Activated naive CD4-positive, alpha-beta T cell treated with anti-CD3 and anti-CD28 coated beads for 36 hours (primary cell): Measurements from ENCODE around the gene TPCN2. TPM values are rescaled to one million over a fixed set of nuclear protein-coding genes. Genes with fewer than 3 reads are reported as not detected.

ENCODE experiments used
- CTCF ChIA-PET: fragments of 350-600 bp; sonication (Branson Sonifier 250); formaldehyde crosslinking; loops from one replicate; lab custom pipeline; 2021; ENCODE audit warnings: antibody characterized with exemption; lab: Charles Lee
- DNase-seq: peaks from one replicate; pipeline ENCODE4 v3.0.0-alpha.2; 2020
- H3K27ac Mint-ChIP-seq: one replicate; pipeline ENCODE4 v1.8.0; 2021; ENCODE audit warnings: mild to moderate bottlenecking, mixed read lengths
- H3K27me3 Mint-ChIP-seq: one replicate; pipeline ENCODE4 v1.8.0; 2021; ENCODE audit warnings: low read depth, mixed read lengths
- H3K36me3 Mint-ChIP-seq: one replicate; pipeline ENCODE4 v1.8.0; 2021; ENCODE audit warnings: low read depth, mixed read lengths
- H3K4me1 Mint-ChIP-seq: one replicate; pipeline ENCODE4 v1.8.0; 2021; ENCODE audit warnings: low read depth, mixed read lengths
- H3K4me3 Mint-ChIP-seq: one replicate; pipeline ENCODE4 v1.8.0; 2021; ENCODE audit warnings: mild to moderate bottlenecking, moderate library complexity, mixed read lengths
- H3K9me3 Mint-ChIP-seq: one replicate; pipeline ENCODE4 v1.8.0; 2021; ENCODE audit warnings: mixed read lengths
- intact Hi-C: fragments of 100-400 bp; cut with micrococcal nuclease; formaldehyde crosslinking; loops from one replicate; pipeline ENCODE4 v1.15.1; 2023
- total RNA-seq, 2 experiments: library from RNA; stranded (reverse); gene quantifications; one replicate each; pipeline ENCODE4 v1.2.3, GENCODE V29; 2021

Gene TPCN2
- total RNA-seq, 2 experiments from 2014 or later = 7.0 to 8.0 TPM

DNA sequence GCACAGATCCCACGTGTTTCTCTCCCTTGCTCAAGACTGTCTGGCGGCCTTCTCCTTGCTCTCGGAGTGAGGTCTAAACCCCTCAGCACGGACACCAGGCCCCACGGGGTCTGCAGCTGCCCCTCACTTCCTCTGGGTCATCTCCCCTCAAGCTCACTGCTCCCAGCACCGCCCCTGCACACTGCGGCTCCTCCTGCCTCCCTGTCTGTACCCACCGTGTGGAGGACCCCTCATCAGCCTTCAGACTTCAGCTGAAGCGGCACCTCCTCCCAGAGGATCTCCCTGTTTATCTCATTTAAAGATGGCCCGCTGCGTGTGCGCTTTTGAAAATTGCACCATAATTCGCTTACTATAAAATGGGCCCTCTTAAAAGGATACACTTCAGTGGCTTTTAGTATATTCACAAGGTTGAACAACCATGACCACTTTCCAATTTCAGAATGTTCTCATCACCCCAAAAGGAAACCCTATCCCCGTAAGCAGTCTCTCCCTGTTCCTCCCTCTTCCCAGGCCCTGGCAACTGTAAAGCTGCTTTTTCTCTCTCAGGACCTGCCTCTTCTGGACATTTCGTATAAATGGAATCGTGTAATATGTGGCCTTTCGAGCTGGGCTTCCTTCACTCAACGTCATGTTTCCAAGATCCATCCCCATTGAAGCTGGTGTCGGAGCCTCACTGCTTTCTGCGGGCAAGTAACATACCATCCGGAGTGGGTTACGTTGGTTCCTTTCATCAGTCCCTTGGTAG lies 14.4 kb upstream of the TPCN2 start:
- no peak for DNase-seq
- Mint-ChIP-seq H3K27me3 (peaks cover 3% of the 10 kb centered on the region), H3K9me3 (no peaks in the 10 kb centered on the region), H3K4me1 (no peaks in the 10 kb centered on the region), H3K4me3 (no peak overlapping the region), H3K27ac (no peak overlapping the region), H3K36me3 (no peaks in the 10 kb centered on the region)
- CTCF ChIA-PET = no interaction called here
- intact Hi-C loops = no loop called here

GRCh38 chr11:69035150-69035945 lies 13.4 kb upstream of the TPCN2 start:
- Mint-ChIP-seq H3K27me3 (peaks cover 3% of the 10 kb centered on the region), H3K4me3 (no peak overlapping the region), H3K36me3 (no peaks in the 10 kb centered on the region), H3K27ac (no peak overlapping the region), H3K4me1 (peaks cover 2% of the 10 kb centered on the region), H3K9me3 (no peaks in the 10 kb centered on the region)
- intact Hi-C loops = no loop called here
- CTCF ChIA-PET = no interaction called here
- DNase-seq = no peak

- no peak for DNase-seq
- Mint-ChIP-seq H3K4me1 (peaks cover 8% of the 10 kb centered on the region), H3K9me3 (no peaks in the 10 kb centered on the region), H3K4me3 (no peak overlapping the region), H3K36me3 (no peaks in the 10 kb centered on the region), H3K27ac (no peak overlapping the region), H3K27me3 (peaks cover 3% of the 10 kb centered on the region)
- intact Hi-C loops = no loop called here
- CTCF ChIA-PET = interaction anchor here (0.6 kb wide), 1 partner anchor 236 kb away, joined by 3 read pairs; no protein-coding TSS in a partner anchor
Observed at GRCh38 chr11:69035946-69036340, 12.8 kb upstream of the TPCN2 start.

- no peaks in the 10 kb centered on the region for H3K9me3 Mint-ChIP-seq
- no peak overlapping the region for H3K27ac Mint-ChIP-seq
- no peak overlapping the region for H3K4me3 Mint-ChIP-seq
- intact Hi-C loops = no loop called here
- no peak for DNase-seq
- H3K4me1 Mint-ChIP-seq = peaks cover 13% of the 10 kb centered on the region
- no peaks in the 10 kb centered on the region for H3K36me3 Mint-ChIP-seq
- CTCF ChIA-PET = no interaction called here
- peaks cover 3% of the 10 kb centered on the region for H3K27me3 Mint-ChIP-seq
Observed at GRCh38 chr11:69037074-69037473, 11.7 kb upstream of the TPCN2 start.

GRCh38 chr11:69037544-69037943 lies 11.2 kb upstream of the TPCN2 start:
- H3K4me1 Mint-ChIP-seq = peaks cover 13% of the 10 kb centered on the region
- CTCF ChIA-PET = no interaction called here
- intact Hi-C loops = no loop called here

DNA sequence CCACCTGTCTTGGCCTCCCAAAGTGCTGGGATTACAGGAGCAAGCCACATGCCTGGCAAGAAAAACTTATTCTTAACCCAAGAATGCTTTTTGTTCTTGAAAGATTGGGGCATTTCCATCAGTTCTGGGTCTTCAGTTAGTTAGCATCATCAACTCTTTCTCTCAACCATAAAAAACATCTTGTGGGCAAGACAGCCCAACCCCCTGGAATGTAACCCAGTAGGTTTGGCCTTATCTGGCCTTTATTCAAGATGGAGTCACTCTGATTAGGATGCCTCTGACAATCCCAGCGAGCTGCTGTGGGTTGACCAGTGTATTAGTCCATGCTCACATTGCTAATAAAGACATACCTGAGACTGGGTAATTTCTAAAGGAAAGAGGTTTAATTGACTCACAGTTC lies 9.2 kb upstream of the TPCN2 start:
- CTCF ChIA-PET = no interaction called here

More at GRCh38 chr11:69037544-69037943, 11.2 kb upstream of the TPCN2 start:
- no peak overlapping the region for H3K27ac Mint-ChIP-seq
- no peaks in the 10 kb centered on the region for H3K36me3 Mint-ChIP-seq
- no peak for DNase-seq
- no peaks in the 10 kb centered on the region for H3K9me3 Mint-ChIP-seq
- H3K4me3 Mint-ChIP-seq = no peak overlapping the region
- peaks cover 3% of the 10 kb centered on the region for H3K27me3 Mint-ChIP-seq

DNA sequence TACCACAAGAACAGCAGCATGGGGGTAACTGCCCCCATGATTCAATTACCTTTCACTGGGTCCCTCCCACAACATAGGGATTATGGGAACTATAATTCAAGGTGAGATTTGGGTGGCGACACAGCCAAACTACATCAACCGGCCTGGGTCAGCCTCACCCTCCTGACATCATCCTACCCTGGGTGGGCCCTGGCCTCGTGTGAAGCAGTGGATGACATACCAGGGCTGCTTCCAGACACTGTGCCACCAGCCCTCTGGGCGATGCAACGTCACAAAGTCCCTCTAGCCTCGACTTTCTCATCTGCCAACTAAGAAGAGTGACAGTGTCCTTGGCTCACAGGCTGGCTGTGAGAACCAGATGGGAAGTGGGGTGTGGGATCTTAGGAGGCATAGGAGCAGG lies 8.7 kb upstream of the TPCN2 start:
- Mint-ChIP-seq H3K9me3 (no peaks in the 10 kb centered on the region), H3K27me3 (no peaks in the 10 kb centered on the region), H3K4me3 (no peak overlapping the region), H3K4me1 (peaks cover 13% of the 10 kb centered on the region), H3K36me3 (no peaks in the 10 kb centered on the region), H3K27ac (no peak overlapping the region)
- no peak for DNase-seq
- CTCF ChIA-PET = no interaction called here
- intact Hi-C loops = no loop called here

More for the DNA sequence above, 9.2 kb upstream of the TPCN2 start:
- Mint-ChIP-seq H3K4me1 (peaks cover 13% of the 10 kb centered on the region), H3K27ac (no peak overlapping the region), H3K9me3 (no peaks in the 10 kb centered on the region), H3K36me3 (no peaks in the 10 kb centered on the region), H3K27me3 (no peaks in the 10 kb centered on the region), H3K4me3 (no peak overlapping the region)
- no peak for DNase-seq
- intact Hi-C loops = no loop called here

GRCh38 chr11:69040581-69041260 lies 8.0 kb upstream of the TPCN2 start:
- DNase-seq = peak; percentile 38
- Mint-ChIP-seq H3K9me3 (no peaks in the 10 kb centered on the region), H3K4me1 (peaks cover 13% of the 10 kb centered on the region), H3K27ac (no peak overlapping the region), H3K4me3 (no peak overlapping the region), H3K27me3 (no peaks in the 10 kb centered on the region), H3K36me3 (no peaks in the 10 kb centered on the region)
- CTCF ChIA-PET = no interaction called here
- intact Hi-C loops = no loop called here

GRCh38 chr11:69041516-69041915 lies 7.2 kb upstream of the TPCN2 start:
- peaks cover 13% of the 10 kb centered on the region for H3K4me1 Mint-ChIP-seq
- no peak overlapping the region for H3K4me3 Mint-ChIP-seq
- intact Hi-C loops = no loop called here
- no peaks in the 10 kb centered on the region for H3K27me3 Mint-ChIP-seq
- H3K36me3 Mint-ChIP-seq = no peaks in the 10 kb centered on the region
- DNase-seq = no peak
- no peak overlapping the region for H3K27ac Mint-ChIP-seq
- no peaks in the 10 kb centered on the region for H3K9me3 Mint-ChIP-seq
- CTCF ChIA-PET = no interaction called here

DNA sequence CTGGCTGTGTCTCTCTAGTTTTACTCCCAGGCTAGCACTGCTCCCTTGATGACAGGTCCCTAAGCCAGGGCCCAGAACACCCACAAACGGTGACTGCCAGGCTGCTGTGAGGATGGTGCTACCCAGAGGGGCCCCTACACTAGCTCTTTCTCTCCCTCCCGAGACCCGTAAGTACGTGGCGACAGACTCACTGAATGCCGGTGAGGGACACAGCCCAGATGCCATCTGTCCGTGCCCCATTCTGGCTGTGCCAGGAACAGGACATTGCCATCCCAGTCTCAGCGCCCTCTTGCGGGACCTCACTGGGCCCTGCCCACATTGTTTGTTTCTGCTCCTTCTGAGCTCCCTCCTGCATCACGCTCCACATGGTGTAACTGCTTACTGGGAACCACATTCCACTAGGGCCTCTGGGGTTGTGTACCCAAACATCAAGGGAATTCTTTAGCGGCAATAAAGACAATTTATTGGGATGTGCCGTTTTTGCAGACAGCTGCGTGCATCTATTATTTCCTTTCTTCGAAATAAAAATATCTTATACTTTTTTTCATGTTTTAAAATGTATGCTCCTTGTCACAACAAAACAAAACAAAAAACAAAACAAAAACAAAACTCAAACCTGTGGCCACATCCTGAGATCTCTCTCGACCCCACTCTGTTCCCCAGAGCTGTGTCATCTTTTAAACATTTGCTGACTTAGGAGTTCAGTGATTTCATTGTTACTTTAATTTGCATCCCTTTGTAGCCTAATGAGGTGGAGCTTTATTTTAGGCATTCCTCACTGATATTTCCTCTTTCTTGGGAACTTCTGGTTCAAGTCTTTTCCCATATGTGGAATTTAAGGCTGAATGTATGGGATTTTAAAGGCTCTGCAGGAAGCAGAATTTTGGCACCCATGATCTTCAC lies 4.4 kb upstream of the TPCN2 start:
- intact Hi-C loops = loop anchor here (5.0 kb wide), 2 partner anchors 582 to 1158 kb away; partner anchors contain the start of genes FADD and PPP6R3
- no peaks in the 10 kb centered on the region for H3K9me3 Mint-ChIP-seq
- no peaks in the 10 kb centered on the region for H3K36me3 Mint-ChIP-seq
- no peaks in the 10 kb centered on the region for H3K27me3 Mint-ChIP-seq
- CTCF ChIA-PET = interaction anchor here (0.6 to 1.1 kb wide), 4 partner anchors 8 to 94 kb away, joined by 3 to 4 read pairs (median 4); no protein-coding TSS in a partner anchor
- no peak overlapping the region for H3K27ac Mint-ChIP-seq
- peaks cover 22% of the 10 kb centered on the region for H3K4me1 Mint-ChIP-seq
- peak; percentile 51 for DNase-seq
- H3K4me3 Mint-ChIP-seq = no peak overlapping the region

DNA sequence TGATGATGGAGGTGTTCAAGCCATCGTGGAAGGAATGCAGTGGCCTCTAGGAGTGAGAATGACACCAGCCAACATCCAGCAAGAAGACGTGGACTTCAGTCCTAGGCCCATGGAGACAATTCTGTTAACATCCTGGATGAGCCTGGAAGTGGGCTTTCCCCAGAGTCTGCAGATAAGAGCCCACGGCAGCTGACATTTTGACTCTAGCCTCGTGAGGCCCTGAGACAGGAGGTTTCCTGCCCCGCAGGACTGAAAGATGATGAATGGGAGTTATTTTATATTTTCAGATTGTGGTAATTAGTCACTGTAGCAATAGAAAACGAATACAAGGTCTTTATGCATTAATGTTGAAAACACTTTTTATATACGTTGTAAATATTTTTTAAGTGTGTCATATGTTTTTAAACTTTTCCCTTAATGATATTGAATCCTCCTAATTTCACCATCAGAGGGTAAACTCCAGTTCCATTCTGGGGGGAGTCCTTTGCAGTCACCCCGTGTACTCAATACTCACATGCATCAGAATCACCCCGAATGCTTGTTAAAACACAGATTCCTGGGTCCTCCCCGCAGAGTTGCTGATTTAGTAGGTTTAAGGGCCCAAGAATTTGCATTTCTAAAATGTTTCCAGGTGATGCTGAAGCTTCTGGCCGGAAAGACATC lies 570 bp upstream of the TPCN2 start:
- CTCF ChIA-PET = no interaction called here
- no peak for DNase-seq
- no peaks in the 10 kb centered on the region for H3K36me3 Mint-ChIP-seq
- peaks cover 16% of the 10 kb centered on the region for H3K4me1 Mint-ChIP-seq
- H3K27me3 Mint-ChIP-seq = no peaks in the 10 kb centered on the region
- H3K27ac Mint-ChIP-seq = no peak overlapping the region
- intact Hi-C loops = loop anchor here (1.0 to 5.0 kb wide), 5 partner anchors 145 to 1154 kb away; partner anchors contain the start of genes FADD, IGHMBP2, MRPL21 and PPP6R3
- no peaks in the 10 kb centered on the region for H3K9me3 Mint-ChIP-seq
- H3K4me3 Mint-ChIP-seq = peak overlapping the region; percentile 63
